ENCODE results near the gene ARHGAP27. TPM values are rescaled to one million over a fixed set of nuclear protein-coding genes. Genes with fewer than 3 reads are reported as not detected.
"Not testable (repeated sequence)": the region's sequence is repeated elsewhere in the genome, so short reads cannot be mapped to it uniquely, and the experiment has no call there.

Gene ARHGAP27
- total RNA-seq, 1 experiment from 2014 or later = 39.2 TPM

DNA sequence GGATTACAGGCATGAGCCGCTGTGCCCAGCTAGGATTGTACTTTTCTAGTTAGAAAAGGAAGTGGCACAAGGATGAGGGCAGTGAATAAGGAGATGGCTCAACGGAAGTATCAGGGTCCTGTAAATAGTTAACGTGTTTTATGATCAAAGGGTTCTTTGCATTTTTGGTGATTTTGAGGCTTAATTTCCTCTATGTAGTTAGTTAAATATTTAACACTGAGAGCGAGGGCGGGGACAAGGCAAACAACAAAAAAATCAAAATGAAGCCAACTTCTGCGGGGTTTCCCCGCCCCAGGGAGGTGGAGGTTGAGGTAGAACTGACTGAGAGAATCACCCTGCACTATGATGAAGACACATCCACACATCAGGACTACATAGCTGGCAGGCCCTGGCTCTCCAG lies 15.4 kb upstream of the ARHGAP27 start:
- POLR2A ChIA-PET; H3K4me3 ChIP-seq (ENCODE audit: low read depth in 2 of 2, low read length in 2 of 2); BruUV-seq (replicated peaks); H3K4me1 ChIP-seq (ENCODE audit: control insufficient read depth, insufficient read depth, low read length); H3K36me3 ChIP-seq (ENCODE audit: control insufficient read depth, insufficient read depth, low read length); H3K9me3 ChIP-seq (ENCODE audit: control insufficient read depth, insufficient read depth, low read depth, low read length); intact Hi-C loops (cut with micrococcal nuclease; ENCODE audit: unreplicated experiment); CTCF ChIA-PET; H3K27me3 ChIP-seq (ENCODE audit: control insufficient read depth, insufficient read depth, low read length); DNase-seq (ENCODE audit: low read depth, low spot score); ATAC-seq; H3K27ac ChIP-seq (ENCODE audit: low read length); in situ Hi-C loops (cut with HindIII; ENCODE audit: low pct_unique_long_range_greater_than_20kb, low sequenced_read_pairs): not testable (repeated sequence)

DNA sequence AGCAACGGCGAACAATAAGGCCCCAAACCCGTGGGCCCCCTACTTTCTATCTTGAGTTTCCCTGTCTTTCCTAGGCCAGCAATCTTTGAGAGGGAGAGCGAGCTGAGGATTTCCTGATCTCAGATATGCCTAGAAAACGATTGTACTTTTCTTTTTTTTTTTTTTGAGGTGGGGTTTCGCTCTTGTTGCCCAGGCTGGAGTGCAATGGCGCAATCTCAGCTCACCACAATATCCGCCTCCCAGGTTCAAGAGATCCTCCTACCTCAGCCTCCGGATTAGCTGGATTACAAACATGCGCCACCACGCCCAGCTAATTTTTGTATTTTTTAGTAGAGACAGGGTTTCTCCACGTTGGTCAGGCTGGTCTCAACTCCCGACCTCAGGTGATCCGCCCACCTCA lies 15.0 kb upstream of the ARHGAP27 start:
- H3K27ac ChIP-seq (ENCODE audit: low read length); H3K4me1 ChIP-seq (ENCODE audit: control insufficient read depth, insufficient read depth, low read length); POLR2A ChIA-PET; in situ Hi-C loops (cut with HindIII; ENCODE audit: low pct_unique_long_range_greater_than_20kb, low sequenced_read_pairs); BruUV-seq (replicated peaks); H3K9me3 ChIP-seq (ENCODE audit: control insufficient read depth, insufficient read depth, low read depth, low read length); ATAC-seq; H3K27me3 ChIP-seq (ENCODE audit: control insufficient read depth, insufficient read depth, low read length); H3K36me3 ChIP-seq (ENCODE audit: control insufficient read depth, insufficient read depth, low read length); intact Hi-C loops (cut with micrococcal nuclease; ENCODE audit: unreplicated experiment); CTCF ChIA-PET; DNase-seq (ENCODE audit: low read depth, low spot score); H3K4me3 ChIP-seq (ENCODE audit: low read depth in 2 of 2, low read length in 2 of 2): not testable (repeated sequence)

DNA sequence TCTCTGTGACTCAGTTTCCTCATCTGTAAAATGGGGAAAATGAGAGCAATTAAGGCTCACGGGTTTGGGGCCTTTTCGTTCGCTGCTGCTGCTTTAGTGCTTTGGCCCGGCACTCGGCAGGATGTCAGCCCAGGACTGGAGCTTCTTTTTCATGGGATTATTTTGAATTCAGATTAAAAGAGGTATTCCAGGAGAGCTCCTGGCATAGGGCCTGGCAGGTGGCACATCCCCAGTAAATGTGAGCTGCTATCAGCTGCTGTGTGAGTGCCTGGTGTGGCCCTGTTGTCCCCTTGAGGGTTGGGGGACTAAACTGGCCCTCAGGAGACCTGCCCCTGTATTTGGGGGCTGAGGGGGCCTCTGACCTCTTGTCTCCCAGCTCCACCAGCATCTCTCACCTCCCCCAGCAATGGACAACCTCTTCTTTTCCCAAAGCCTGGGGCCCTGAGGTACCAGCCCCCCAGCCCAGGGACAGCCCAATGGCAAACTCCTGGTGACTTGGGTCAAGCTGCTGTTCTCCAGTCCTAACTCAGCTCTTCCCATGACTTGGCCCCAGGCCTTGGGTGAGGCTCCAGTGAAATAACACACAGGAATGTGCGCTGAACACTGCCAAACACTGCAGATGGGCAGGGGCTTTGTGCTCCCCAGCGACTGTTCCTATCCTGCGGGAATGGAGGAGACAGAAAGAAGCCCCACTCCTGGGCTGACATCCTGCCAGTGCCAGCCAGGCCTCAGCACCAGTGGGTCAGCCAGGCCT lies 14.4 kb upstream of the ARHGAP27 start:
- intact Hi-C loops (cut with micrococcal nuclease; ENCODE audit: unreplicated experiment); BruUV-seq (replicated peaks); H3K4me3 ChIP-seq (ENCODE audit: low read depth in 2 of 2, low read length in 2 of 2); ATAC-seq; H3K4me1 ChIP-seq (ENCODE audit: control insufficient read depth, insufficient read depth, low read length); H3K27me3 ChIP-seq (ENCODE audit: control insufficient read depth, insufficient read depth, low read length); DNase-seq (ENCODE audit: low read depth, low spot score); CTCF ChIA-PET; H3K36me3 ChIP-seq (ENCODE audit: control insufficient read depth, insufficient read depth, low read length); H3K9me3 ChIP-seq (ENCODE audit: control insufficient read depth, insufficient read depth, low read depth, low read length); H3K27ac ChIP-seq (ENCODE audit: low read length); in situ Hi-C loops (cut with HindIII; ENCODE audit: low pct_unique_long_range_greater_than_20kb, low sequenced_read_pairs); POLR2A ChIA-PET: not testable (repeated sequence)

DNA sequence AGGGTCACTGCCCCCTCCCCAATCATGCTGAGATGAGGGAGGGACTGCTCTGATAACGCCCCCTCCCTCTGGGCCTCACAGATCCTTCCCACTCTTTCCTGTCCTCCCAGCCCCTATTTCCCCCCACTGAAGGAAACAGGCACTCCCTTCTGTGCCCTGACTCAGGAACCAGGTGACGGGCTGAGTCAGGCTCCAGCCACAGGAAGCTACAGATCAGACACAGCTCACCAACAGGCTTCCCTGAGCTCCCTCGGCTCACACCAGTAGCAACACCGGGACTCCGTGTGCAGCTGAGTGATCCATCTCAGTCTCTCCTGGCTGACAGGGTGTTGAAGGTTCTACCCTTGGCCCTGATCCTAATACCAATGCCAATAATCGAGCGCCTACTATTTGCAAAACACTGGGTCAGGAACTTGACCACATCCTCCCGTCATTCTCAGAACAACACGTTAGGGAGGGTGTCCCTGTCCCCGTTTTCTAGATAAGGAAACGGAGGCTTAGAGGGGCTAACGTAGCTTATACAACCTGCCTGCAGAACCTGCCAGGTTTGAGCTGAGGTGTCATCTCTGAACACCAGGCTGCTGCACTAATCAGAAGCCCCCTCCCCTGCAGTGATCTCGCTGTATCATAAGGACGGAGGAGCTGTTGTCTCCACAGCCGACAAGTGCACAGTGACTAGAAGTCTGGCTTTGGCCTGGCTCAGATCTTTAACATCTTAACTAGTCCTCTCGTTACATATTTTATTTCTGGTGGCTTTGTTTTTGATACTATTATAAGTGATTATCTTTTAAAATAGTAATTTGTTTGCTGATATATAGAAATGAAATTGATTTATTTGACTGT lies 13.5 kb upstream of the ARHGAP27 start:
- POLR2A ChIA-PET; H3K4me3 ChIP-seq (ENCODE audit: low read depth in 2 of 2, low read length in 2 of 2); H3K4me1 ChIP-seq (ENCODE audit: control insufficient read depth, insufficient read depth, low read length); H3K27me3 ChIP-seq (ENCODE audit: control insufficient read depth, insufficient read depth, low read length); in situ Hi-C loops (cut with HindIII; ENCODE audit: low pct_unique_long_range_greater_than_20kb, low sequenced_read_pairs); CTCF ChIA-PET; intact Hi-C loops (cut with micrococcal nuclease; ENCODE audit: unreplicated experiment); H3K27ac ChIP-seq (ENCODE audit: low read length); H3K36me3 ChIP-seq (ENCODE audit: control insufficient read depth, insufficient read depth, low read length); H3K9me3 ChIP-seq (ENCODE audit: control insufficient read depth, insufficient read depth, low read depth, low read length): not testable (repeated sequence)
- DNase-seq (ENCODE audit: low read depth, low spot score) = peak; percentile 51
- BruUV-seq (replicated peaks) = TSS peak; percentile 49
- ATAC-seq = peak; percentile 90

DNA sequence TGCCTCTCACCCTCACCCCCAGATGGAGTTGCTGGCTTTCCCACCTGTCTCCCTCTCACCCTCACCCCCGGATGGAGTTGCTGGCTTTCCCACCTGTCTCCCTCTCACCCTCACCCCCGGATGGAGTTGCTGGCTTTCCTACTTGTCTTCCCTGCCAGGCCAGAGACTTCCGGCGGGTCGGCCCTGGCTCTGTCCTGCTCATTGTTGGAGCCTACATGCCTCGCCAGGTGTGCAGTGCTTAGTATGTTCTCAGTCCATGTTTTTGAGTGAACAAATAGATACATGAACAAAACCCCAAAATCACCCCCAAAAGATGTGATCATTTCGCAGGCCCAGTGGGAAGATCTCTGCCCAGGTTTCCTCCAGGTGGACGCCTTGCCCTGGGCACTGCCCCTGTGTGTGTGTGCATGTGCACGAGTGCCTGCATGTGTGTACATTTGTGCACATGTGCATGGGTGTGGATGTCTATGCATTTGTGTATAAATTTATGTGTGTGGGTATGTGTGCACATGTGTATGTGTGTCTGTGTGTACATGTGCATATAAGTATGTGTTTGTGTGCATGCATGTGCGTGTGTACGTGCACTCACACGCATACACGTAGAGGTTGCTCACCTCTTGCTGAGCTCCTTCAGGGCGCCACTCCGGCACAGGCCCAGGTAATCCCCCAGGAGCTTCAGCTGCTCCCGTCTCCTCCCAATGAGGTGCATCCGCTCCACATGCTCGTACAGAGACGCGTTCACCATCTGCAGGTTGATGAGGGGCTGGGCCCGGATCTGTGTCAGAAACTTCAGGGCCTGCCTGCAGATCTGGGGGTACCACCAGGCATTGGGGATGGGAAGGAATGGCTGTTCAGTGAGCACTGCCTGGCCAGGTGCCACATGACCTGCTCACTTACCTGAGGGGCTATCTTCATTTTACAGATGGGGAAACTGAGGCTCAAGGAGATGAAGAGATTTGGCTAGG lies 12.5 kb upstream of the ARHGAP27 start:
- POLR2A ChIA-PET; H3K27ac ChIP-seq (ENCODE audit: low read length); H3K27me3 ChIP-seq (ENCODE audit: control insufficient read depth, insufficient read depth, low read length); DNase-seq (ENCODE audit: low read depth, low spot score); BruUV-seq (replicated peaks); in situ Hi-C loops (cut with HindIII; ENCODE audit: low pct_unique_long_range_greater_than_20kb, low sequenced_read_pairs); H3K4me1 ChIP-seq (ENCODE audit: control insufficient read depth, insufficient read depth, low read length); H3K36me3 ChIP-seq (ENCODE audit: control insufficient read depth, insufficient read depth, low read length); H3K4me3 ChIP-seq (ENCODE audit: low read depth in 2 of 2, low read length in 2 of 2); CTCF ChIA-PET; H3K9me3 ChIP-seq (ENCODE audit: control insufficient read depth, insufficient read depth, low read depth, low read length); intact Hi-C loops (cut with micrococcal nuclease; ENCODE audit: unreplicated experiment); ATAC-seq: not testable (repeated sequence)

DNA sequence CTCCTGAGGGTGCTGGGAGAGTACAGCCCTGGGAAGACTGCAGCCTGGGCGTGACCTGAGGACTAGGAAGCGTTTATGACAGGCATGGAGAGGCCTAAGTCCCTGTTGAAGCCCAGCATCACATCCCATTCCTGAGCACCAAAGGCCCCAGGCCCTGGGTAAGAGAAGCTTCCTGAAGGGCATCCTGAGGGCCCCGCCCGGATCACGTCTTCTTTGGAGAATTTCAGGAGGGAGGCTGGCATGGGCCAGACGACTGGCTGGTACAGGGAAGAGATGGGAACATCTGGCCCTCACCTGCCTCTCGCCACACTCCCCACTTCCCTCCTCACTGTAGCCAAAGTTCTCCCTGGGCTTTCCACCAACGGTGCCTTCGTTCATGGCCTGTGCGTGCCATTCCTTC lies 11.6 kb upstream of the ARHGAP27 start:
- H3K4me3 ChIP-seq (ENCODE audit: low read depth in 2 of 2, low read length in 2 of 2); POLR2A ChIA-PET; DNase-seq (ENCODE audit: low read depth, low spot score); H3K4me1 ChIP-seq (ENCODE audit: control insufficient read depth, insufficient read depth, low read length); ATAC-seq; intact Hi-C loops (cut with micrococcal nuclease; ENCODE audit: unreplicated experiment); H3K27ac ChIP-seq (ENCODE audit: low read length); H3K27me3 ChIP-seq (ENCODE audit: control insufficient read depth, insufficient read depth, low read length); CTCF ChIA-PET; BruUV-seq (replicated peaks); in situ Hi-C loops (cut with HindIII; ENCODE audit: low pct_unique_long_range_greater_than_20kb, low sequenced_read_pairs); H3K36me3 ChIP-seq (ENCODE audit: control insufficient read depth, insufficient read depth, low read length); H3K9me3 ChIP-seq (ENCODE audit: control insufficient read depth, insufficient read depth, low read depth, low read length): not testable (repeated sequence)
